ENCODE measurements around the gene MLX.

GRCh38 chr17:42535155-42536047 lies 31.5 kb upstream of the MLX start:
- no peak for TF ChIP-seq CTCF (IDR thresholded peaks at IDR 0.05; ENCODE audit: low read depth, low read length, poor library complexity, severe bottlenecking)
- TF ChIP-seq EZH2phosphoT487 (IDR thresholded peaks at IDR 0.05; ENCODE audit: borderline replicate concordance, low read length), result no peak

Data from DOHH2 (cell line).